K562 (cell line): ENCODE results near the gene ODAD3.

Experiments
- CTCF ChIP-seq, 3 experiments: IDR thresholded peaks in 2 of 3; conservative IDR thresholded peaks in 1 of 3; 2 replicates each; pipeline ENCODE4 v1.5.1; 2011 to 2012; ENCODE audit warnings: low read length in 3 of 3, mild to moderate bottlenecking in 3 of 3, control low read depth in 2 of 3, improper control_type of control experiment in 1 of 3, inconsistent platforms in 1 of 3, low read depth in 1 of 3, mixed read lengths in 1 of 3, moderate library complexity in 1 of 3; ENCODE audit not compliant: insufficient read depth in 2 of 3
- MXI1 ChIP-seq: IDR thresholded peaks from 2 replicates; pipeline ENCODE4 v1.6.1; 2011; ENCODE audit warnings: low read depth, mild to moderate bottlenecking, improper control_type of control experiment, low read length

GRCh38 chr19:11479090-11479897, 44.4 kb upstream of the ODAD3 start:
- no peak for TF ChIP-seq CTCF (IDR thresholded peaks at IDR 0.05 in 2 of 3, conservative IDR thresholded peaks at IDR 0.05 in 1 of 3; ENCODE audit: insufficient read depth in 2 of 3, low read depth in 1 of 3, low read length in 3 of 3)
- TF ChIP-seq MXI1: peak; percentile 75
